AG09319 (cell line): Measurements from ENCODE around the gene FAM124A.

ENCODE experiments used
- DNase-seq: peaks from one replicate; pipeline ENCODE4 v3.0.0-alpha.2; 2010; ENCODE audit warnings: low read depth; ENCODE audit errors: extremely low read depth
- CTCF ChIP-seq: IDR thresholded peaks from 2 replicates; pipeline ENCODE4 v1.5.1; 2011; ENCODE audit warnings: low read depth, mild to moderate bottlenecking, inconsistent platforms, low read length, moderate library complexity

Gene FAM124A

GRCh38 chr13:51222037-51222685 is at the start of gene FAM124A:
Gene FAM124A (plus strand): TSS chr13:51222398. CDS start chr13:51222502, 104 bp downstream.
- no peak for DNase-seq
- TF ChIP-seq CTCF: peak; percentile 6

- TF ChIP-seq CTCF: no peak
- DNase-seq: no peak
Measured at GRCh38 chr13:51175021-51175420, 47.2 kb upstream of the FAM124A start.

- TF ChIP-seq CTCF: no peak
- no peak for DNase-seq
Measured at GRCh38 chr13:51175639-51176038, 46.6 kb upstream of the FAM124A start.

GRCh38 chr13:51177188-51177587 is 45.0 kb upstream of the FAM124A start:
- no peak for TF ChIP-seq CTCF

GRCh38 chr13:51178456-51179074 is 43.6 kb upstream of the FAM124A start:
- no peak for DNase-seq
- TF ChIP-seq CTCF: no peak

More at GRCh38 chr13:51177188-51177587, 45.0 kb upstream of the FAM124A start:
- no peak for DNase-seq

GRCh38 chr13:51179432-51179971 is 42.7 kb upstream of the FAM124A start:
- TF ChIP-seq CTCF: no peak
- DNase-seq: no peak

GRCh38 chr13:51180853-51181511 is 41.2 kb upstream of the FAM124A start:
- no peak for TF ChIP-seq CTCF
- DNase-seq: no peak
